Caki2 (cell line): ENCODE measurements around the gene TPGS2. TPM values are rescaled to one million over a fixed set of nuclear protein-coding genes. Genes with fewer than 3 reads are reported as not detected.
A peak's percentile ranks its signal among the peaks of the same experiment; 100 is the strongest.
"Not testable (repeated sequence)": the region's sequence is repeated elsewhere in the genome, so short reads cannot be mapped to it uniquely, and the experiment has no call there.

Source experiments
- DNase-seq: peaks from one replicate; pipeline ENCODE4 v3.0.0-alpha.2; 2015; ENCODE audit warnings: low read depth
- in situ Hi-C: cut with HindIII; loops from 2 replicates; pipeline ENCODE4 v1.10.0; 2016; ENCODE audit warnings: low sequenced_read_pairs, low pct_unique_long_range_greater_than_20kb, mixed read lengths
- total RNA-seq: library from RNA; depleted of rRNA; stranded (reverse); fragments of >200 nt; shearing (Covaris generic); gene quantifications from 2 replicates; pipeline ENCODE4 v1.2.3, GENCODE V29; 2014; ENCODE audit warnings: low replicate concordance

Gene TPGS2
- total RNA-seq, 1 experiment from 2014 or later, result 136 TPM

GRCh38 chr18:36829362-36830157 is 758 bp upstream of the TPGS2 start:
- peak; percentile 9 for DNase-seq
- in situ Hi-C loops, result no loop called here

- no peak for DNase-seq
- in situ Hi-C loops, result no loop called here
Observed at GRCh38 chr18:36828157-36828629, 609 bp downstream of the TPGS2 start.

GRCh38 chr18:36826556-36826955 is 2.2 kb downstream of the TPGS2 start:
- DNase-seq, result no peak
- in situ Hi-C loops, result no loop called here

- in situ Hi-C loops, result no loop called here
- DNase-seq, result no peak
Observed at GRCh38 chr18:36825526-36825925, 3.3 kb downstream of the TPGS2 start.

GRCh38 chr18:36821681-36822080 is 7.1 kb downstream of the TPGS2 start:
- in situ Hi-C loops, result no loop called here
- no peak for DNase-seq

- in situ Hi-C loops, result no loop called here
Observed at GRCh38 chr18:36819621-36820020, 9.2 kb downstream of the TPGS2 start.

GRCh38 chr18:36818652-36819051 is 10.2 kb downstream of the TPGS2 start:
- no peak for DNase-seq

More at GRCh38 chr18:36819621-36820020, 9.2 kb downstream of the TPGS2 start:
- no peak for DNase-seq

GRCh38 chr18:36817039-36817438 is 11.8 kb downstream of the TPGS2 start:
- in situ Hi-C loops, result no loop called here
- DNase-seq, result no peak

More at GRCh38 chr18:36818652-36819051, 10.2 kb downstream of the TPGS2 start:
- in situ Hi-C loops, result no loop called here

GRCh38 chr18:36816096-36816495 is 12.7 kb downstream of the TPGS2 start:
- DNase-seq, in situ Hi-C loops: not testable (repeated sequence)

- in situ Hi-C loops, result no loop called here
- DNase-seq, result no peak
Observed at GRCh38 chr18:36814994-36815393, 13.8 kb downstream of the TPGS2 start.

- in situ Hi-C loops, result no loop called here
- DNase-seq, result no peak
Observed at GRCh38 chr18:36813824-36814223, 15.0 kb downstream of the TPGS2 start.

GRCh38 chr18:36813101-36813775 is 15.6 kb downstream of the TPGS2 start:
- in situ Hi-C loops, result no loop called here
- DNase-seq, result no peak

- in situ Hi-C loops, result no loop called here
- DNase-seq, result no peak
Observed at GRCh38 chr18:36812678-36813077, 16.1 kb downstream of the TPGS2 start.

GRCh38 chr18:36811955-36812354 is 16.8 kb downstream of the TPGS2 start:
- in situ Hi-C loops, result no loop called here
- DNase-seq, result no peak

GRCh38 chr18:36811430-36811829 is 17.4 kb downstream of the TPGS2 start:
- no peak for DNase-seq
- in situ Hi-C loops, result no loop called here

- in situ Hi-C loops, result no loop called here
- peak; percentile 8 for DNase-seq
Observed at GRCh38 chr18:36809590-36810381, 19.0 kb downstream of the TPGS2 start.

- in situ Hi-C loops, result no loop called here
- no peak for DNase-seq
Observed at GRCh38 chr18:36808681-36809080, 20.1 kb downstream of the TPGS2 start.

GRCh38 chr18:36805105-36805504 is 23.7 kb downstream of the TPGS2 start:
- DNase-seq, result no peak
- in situ Hi-C loops, result no loop called here
